GM19240 (cell line): Measurements from ENCODE around the gene EGFL8.
"Not testable (repeated sequence)": the region's sequence is repeated elsewhere in the genome, so short reads cannot be mapped to it uniquely, and the experiment has no call there.

Source experiments
- DNase-seq: peaks from one replicate; pipeline ENCODE4 v3.0.0; 2011; ENCODE audit warnings: low spot score; ENCODE audit not compliant: insufficient read length

Gene EGFL8

GRCh38 chr6:32182555-32182981, 18.2 kb downstream of the EGFL8 start:
- DNase-seq: no peak

- DNase-seq: no peak
Measured at GRCh38 chr6:32183030-32183429, 18.6 kb downstream of the EGFL8 start.

- DNase-seq: no peak
Measured at GRCh38 chr6:32183483-32184083, 19.2 kb downstream of the EGFL8 start.

- DNase-seq: no peak
Measured at GRCh38 chr6:32184084-32184640, 19.8 kb downstream of the EGFL8 start, which contains the start of gene AGER. TSS of gene AGER (minus strand) at chr6:32184253. CDS start at chr6:32184222, 31 bp downstream.

GRCh38 chr6:32185681-32186131, 21.3 kb downstream of the EGFL8 start:
- DNase-seq: not testable (repeated sequence)

GRCh38 chr6:32186151-32186840, 21.9 kb downstream of the EGFL8 start:
- DNase-seq: not testable (repeated sequence)

- no peak for DNase-seq
Measured at GRCh38 chr6:32187009-32187709, 22.8 kb downstream of the EGFL8 start.

- not testable (repeated sequence) for DNase-seq
Measured at GRCh38 chr6:32187725-32188380, 23.5 kb downstream of the EGFL8 start.

- no peak for DNase-seq
Measured at GRCh38 chr6:32188381-32189068, 24.1 kb downstream of the EGFL8 start.

GRCh38 chr6:32189069-32189741, 24.8 kb downstream of the EGFL8 start:
- no peak for DNase-seq

GRCh38 chr6:32189742-32190053, 25.3 kb downstream of the EGFL8 start:
- no peak for DNase-seq

GRCh38 chr6:32190054-32190851, 25.9 kb downstream of the EGFL8 start, which contains the start of gene PBX2:
TSS of gene PBX2 (minus strand) at chr6:32190202. CDS start at chr6:32189915, 287 bp downstream.
- peak; percentile 33 for DNase-seq

GRCh38 chr6:32190911-32191677, 26.7 kb downstream of the EGFL8 start:
- DNase-seq: no peak

- DNase-seq: no peak
Measured at GRCh38 chr6:32191696-32192607, 27.6 kb downstream of the EGFL8 start.

GRCh38 chr6:32192608-32193039, 28.2 kb downstream of the EGFL8 start, which contains the start of gene GPSM3:
TSS of gene GPSM3 (minus strand) at chr6:32192643. CDS start at chr6:32192513, 130 bp downstream.
- no peak for DNase-seq

GRCh38 chr6:32193096-32193495, 28.7 kb downstream of the EGFL8 start:
- DNase-seq: not testable (repeated sequence)

- no peak for DNase-seq
Measured at GRCh38 chr6:32194388-32194787, 30.0 kb downstream of the EGFL8 start.
